Posterior cingulate gyrus (tissue), 11 donors: ENCODE data around the gene WFIKKN1.
A peak's percentile ranks its signal among the peaks of the same experiment; 100 is the strongest.

Experiments
- DNase-seq, 10 donors: peaks; one replicate each; pipeline versions ENCODE4 v3.0.0 to v3.0.0-alpha.2; 2020 to 2021; ENCODE audit warnings: mixed read lengths in 3 of 10
- intact Hi-C: fragments of 100-400 bp; cut with DNase I; formaldehyde crosslinking; loops from one replicate; pipeline ENCODE4 v1.15.1; 2023

WFIKKN1 gene

GRCh38 chr16:679814-680624 lies 49.2 kb downstream of the WFIKKN1 start, which contains the start of gene STUB1:
Gene STUB1, plus strand, starts transcription at chr16:680410. Its CDS starts 116 bp downstream, at chr16:680526.
- DNase-seq: peak; percentile 70 to 97 (median 82)
- intact Hi-C loops: no loop called here

GRCh38 chr16:680625-680945 lies 49.8 kb downstream of the WFIKKN1 start:
- intact Hi-C loops: no loop called here

GRCh38 chr16:680967-681745 lies 50.4 kb downstream of the WFIKKN1 start:
- DNase-seq: peak in 1 of 10 donors; percentile 75
- intact Hi-C loops: no loop called here

More at GRCh38 chr16:680625-680945, 49.8 kb downstream of the WFIKKN1 start:
- no peak for DNase-seq

GRCh38 chr16:681746-682427 lies 51.1 kb downstream of the WFIKKN1 start:
- DNase-seq: no peak

GRCh38 chr16:682493-683395 lies 52.0 kb downstream of the WFIKKN1 start:
- intact Hi-C loops: no loop called here
- no peak for DNase-seq

More at GRCh38 chr16:681746-682427, 51.1 kb downstream of the WFIKKN1 start:
- intact Hi-C loops: no loop called here

- no peak for DNase-seq
- intact Hi-C loops: no loop called here
Observed at GRCh38 chr16:683396-684070, 52.7 kb downstream of the WFIKKN1 start.
